ENCODE data around the gene NDUFAF2. TPM values are rescaled to one million over a fixed set of nuclear protein-coding genes. Genes with fewer than 3 reads are reported as not detected.
"Not testable (repeated sequence)": the region's sequence is repeated elsewhere in the genome, so short reads cannot be mapped to it uniquely, and the experiment has no call there.

The NDUFAF2 gene
- total RNA-seq, 1 donor from 2014 or later: 20.0 TPM

DNA sequence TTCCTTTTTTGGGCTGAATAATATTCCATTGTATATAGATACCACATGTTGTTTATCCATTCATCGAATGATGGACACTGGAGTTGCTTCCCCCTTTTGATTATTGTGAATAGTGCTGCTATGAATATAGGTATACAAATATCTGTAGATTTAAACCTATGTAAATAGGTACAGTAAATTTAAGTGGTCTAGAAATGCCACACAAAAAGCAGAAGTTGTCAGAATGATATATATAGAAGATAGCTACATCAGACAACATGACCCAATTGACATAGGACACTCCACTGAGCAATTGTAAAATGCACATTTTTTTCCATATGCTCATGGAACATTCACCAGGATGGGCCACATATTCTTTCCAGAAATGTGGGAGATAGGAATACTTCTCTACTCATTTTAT lies 139.7 kb downstream of the NDUFAF2 start:
- Histone ChIP-seq H3K9me3 (no peaks in the 10 kb centered on the region), H3K4me3 (no peak overlapping the region), H3K27ac (no peak overlapping the region), H3K27me3 (ENCODE audit: low read depth) (no peaks in the 10 kb centered on the region), H3K4me1 (no peaks in the 10 kb centered on the region), H3K36me3 (no peaks in the 10 kb centered on the region)
- DNase-seq (no peak), ATAC-seq (no peak)
- TF ChIP-seq, protein P1, sequence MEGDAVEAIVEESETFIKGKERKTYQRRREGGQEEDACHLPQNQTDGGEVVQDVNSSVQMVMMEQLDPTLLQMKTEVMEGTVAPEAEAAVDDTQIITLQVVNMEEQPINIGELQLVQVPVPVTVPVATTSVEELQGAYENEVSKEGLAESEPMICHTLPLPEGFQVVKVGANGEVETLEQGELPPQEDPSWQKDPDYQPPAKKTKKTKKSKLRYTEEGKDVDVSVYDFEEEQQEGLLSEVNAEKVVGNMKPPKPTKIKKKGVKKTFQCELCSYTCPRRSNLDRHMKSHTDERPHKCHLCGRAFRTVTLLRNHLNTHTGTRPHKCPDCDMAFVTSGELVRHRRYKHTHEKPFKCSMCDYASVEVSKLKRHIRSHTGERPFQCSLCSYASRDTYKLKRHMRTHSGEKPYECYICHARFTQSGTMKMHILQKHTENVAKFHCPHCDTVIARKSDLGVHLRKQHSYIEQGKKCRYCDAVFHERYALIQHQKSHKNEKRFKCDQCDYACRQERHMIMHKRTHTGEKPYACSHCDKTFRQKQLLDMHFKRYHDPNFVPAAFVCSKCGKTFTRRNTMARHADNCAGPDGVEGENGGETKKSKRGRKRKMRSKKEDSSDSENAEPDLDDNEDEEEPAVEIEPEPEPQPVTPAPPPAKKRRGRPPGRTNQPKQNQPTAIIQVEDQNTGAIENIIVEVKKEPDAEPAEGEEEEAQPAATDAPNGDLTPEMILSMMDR (IDR thresholded peaks at IDR 0.05): no peak
- intact Hi-C loops (cut with DNase I): no loop called here

DNA sequence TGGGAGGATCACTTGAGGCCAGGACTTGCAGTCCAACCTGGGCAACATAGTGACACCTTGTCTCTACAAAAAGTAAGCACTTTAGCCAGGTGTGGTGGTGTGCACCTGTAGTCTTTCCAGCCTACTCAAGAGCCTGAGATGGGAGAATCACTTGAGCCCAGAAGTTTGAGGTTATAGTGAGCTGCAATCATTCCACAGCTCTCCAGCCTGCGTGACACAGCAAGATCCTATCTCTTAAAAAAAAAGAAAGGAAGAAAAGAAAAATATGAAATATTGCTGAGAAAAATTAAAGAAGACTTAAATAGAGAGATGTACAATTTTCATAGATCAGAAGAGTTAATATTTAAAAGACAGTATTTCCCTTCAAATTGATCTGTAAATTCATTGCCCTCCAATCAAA lies 140.9 kb downstream of the NDUFAF2 start:
- Histone ChIP-seq H3K27me3 (ENCODE audit: low read depth) (no peaks in the 10 kb centered on the region), H3K27ac (no peak overlapping the region), H3K4me1 (no peaks in the 10 kb centered on the region), H3K36me3 (no peaks in the 10 kb centered on the region), H3K9me3 (no peaks in the 10 kb centered on the region), H3K4me3 (no peak overlapping the region)
- TF ChIP-seq, protein P1 (IDR thresholded peaks at IDR 0.05): no peak
- ATAC-seq (no peak), DNase-seq (no peak)
- intact Hi-C loops (cut with DNase I): no loop called here

DNA sequence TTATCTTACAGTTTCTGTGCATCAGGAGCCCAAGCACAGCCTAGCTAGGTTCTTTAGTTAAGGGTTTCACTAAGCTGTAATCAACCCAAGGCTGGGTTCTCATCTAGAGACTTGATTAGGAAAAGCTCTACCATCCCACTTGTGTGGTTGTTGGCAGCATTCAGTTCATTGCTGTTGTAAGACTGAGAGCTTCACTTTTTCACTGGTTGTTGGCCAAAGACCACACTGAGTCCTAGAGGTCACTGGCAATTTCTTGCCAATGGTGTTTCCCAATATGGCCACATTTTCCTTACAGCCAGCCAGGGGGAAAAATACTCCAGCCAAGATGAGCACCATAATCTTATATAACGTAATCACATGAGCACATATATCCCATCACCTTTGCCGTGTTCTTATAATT lies 142.9 kb downstream of the NDUFAF2 start:
- intact Hi-C loops (cut with DNase I): no loop called here
- no peaks in the 10 kb centered on the region for H3K36me3 ChIP-seq
- no peak overlapping the region for H3K27ac ChIP-seq
- no peak for ATAC-seq
- H3K4me3 ChIP-seq: no peak overlapping the region
- H3K27me3 ChIP-seq (ENCODE audit: low read depth): no peaks in the 10 kb centered on the region
- no peaks in the 10 kb centered on the region for H3K4me1 ChIP-seq
- TF ChIP-seq, protein P1 (IDR thresholded peaks at IDR 0.05): no peak
- peaks cover 5% of the 10 kb centered on the region for H3K9me3 ChIP-seq
- no peak for DNase-seq

DNA sequence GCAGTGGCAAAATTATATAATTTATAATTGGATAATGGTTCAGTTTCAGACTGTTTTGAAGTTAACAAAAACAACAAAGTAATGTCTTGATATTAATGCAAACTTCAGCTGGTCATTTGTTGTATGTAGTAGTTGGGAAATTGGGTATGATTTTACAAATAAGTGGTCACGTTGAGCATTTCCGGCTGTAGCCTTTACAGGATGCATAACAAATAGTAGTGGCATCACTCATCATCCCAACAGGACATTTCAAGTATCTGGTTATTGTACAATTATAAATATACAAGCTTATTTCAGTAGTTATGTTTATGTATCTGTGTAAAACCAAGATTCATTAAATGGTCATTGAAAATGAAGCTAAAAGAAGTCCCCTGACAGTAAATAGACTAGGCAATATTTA lies 144.3 kb downstream of the NDUFAF2 start:
- no peak for ATAC-seq
- TF ChIP-seq, protein P1 (IDR thresholded peaks at IDR 0.05): no peak
- Histone ChIP-seq H3K9me3 (peaks cover 5% of the 10 kb centered on the region), H3K36me3 (no peaks in the 10 kb centered on the region), H3K4me3 (no peak overlapping the region), H3K27me3 (ENCODE audit: low read depth) (no peaks in the 10 kb centered on the region), H3K4me1 (no peaks in the 10 kb centered on the region), H3K27ac (no peak overlapping the region)
- no peak for DNase-seq
- intact Hi-C loops (cut with DNase I): no loop called here

DNA sequence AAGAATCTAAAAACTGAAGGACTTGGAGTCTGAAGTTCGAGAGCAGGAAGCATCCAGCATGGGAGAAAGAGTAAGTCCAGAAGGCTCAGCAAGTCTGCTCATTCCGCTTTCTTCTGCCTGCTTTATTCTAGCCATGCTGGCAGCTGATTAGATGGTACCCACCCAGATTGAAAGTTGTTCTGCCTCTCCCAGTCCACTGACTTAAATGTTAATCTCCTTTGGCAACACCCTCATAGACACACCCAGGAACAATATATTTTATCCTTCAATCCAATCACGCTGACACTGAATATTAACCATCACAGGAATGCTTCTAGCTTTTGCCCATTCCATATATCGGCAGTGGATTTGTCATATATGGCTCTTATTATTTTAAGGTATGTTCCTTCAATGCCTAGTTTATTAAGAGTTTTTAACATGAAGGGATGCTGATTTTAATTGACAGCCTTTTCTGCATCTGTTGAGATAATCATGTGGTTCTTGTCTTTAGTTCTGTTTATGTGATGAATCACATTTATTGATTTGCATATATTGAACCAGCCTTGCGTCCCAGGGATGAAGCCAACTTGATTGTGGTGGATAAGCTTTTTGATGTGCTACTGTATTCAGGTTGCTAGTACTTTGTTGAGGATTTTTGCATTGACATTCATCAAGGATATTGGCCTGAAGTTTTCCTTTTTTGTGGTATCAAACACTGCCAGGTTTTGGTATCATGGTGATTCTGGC lies 148.2 kb downstream of the NDUFAF2 start:
- H3K9me3 ChIP-seq; H3K36me3 ChIP-seq; DNase-seq; H3K27ac ChIP-seq; intact Hi-C loops (cut with DNase I); H3K4me3 ChIP-seq; H3K27me3 ChIP-seq (ENCODE audit: low read depth); H3K4me1 ChIP-seq; ATAC-seq: not testable (repeated sequence)

DNA sequence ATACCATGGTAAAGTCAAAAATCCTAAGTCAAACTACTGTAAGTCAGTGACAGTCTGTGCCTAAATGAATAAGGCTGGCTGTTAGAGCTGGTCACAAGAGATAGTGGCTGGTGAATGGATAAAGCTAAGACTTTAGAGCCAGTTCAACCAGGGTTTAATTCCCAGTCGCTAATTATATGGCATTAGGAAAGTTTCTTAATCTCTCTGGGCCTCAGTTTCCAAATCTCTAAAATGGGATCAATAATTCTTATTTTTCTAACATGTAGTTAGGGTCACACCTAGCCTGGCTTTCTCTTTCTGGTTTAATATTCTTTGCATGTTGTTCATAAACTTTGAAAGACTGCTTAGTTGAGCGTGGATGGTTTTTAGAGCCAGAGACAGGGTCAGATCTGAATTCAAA lies 152.5 kb downstream of the NDUFAF2 start:
- no peaks in the 10 kb centered on the region for H3K4me1 ChIP-seq
- intact Hi-C loops (cut with DNase I): no loop called here
- DNase-seq: no peak
- ATAC-seq: no peak
- H3K36me3 ChIP-seq: no peaks in the 10 kb centered on the region
- no peaks in the 10 kb centered on the region for H3K9me3 ChIP-seq
- TF ChIP-seq, protein P1 (IDR thresholded peaks at IDR 0.05): no peak
- no peak overlapping the region for H3K27ac ChIP-seq
- H3K27me3 ChIP-seq (ENCODE audit: low read depth): no peaks in the 10 kb centered on the region
- H3K4me3 ChIP-seq: no peak overlapping the region
